PC-9 (cell line): ENCODE data around the gene PIGBOS1. TPM values are rescaled to one million over a fixed set of nuclear protein-coding genes. Genes with fewer than 3 reads are reported as not detected.
A peak's percentile ranks its signal among the peaks of the same experiment; 100 is the strongest.
"Not testable (repeated sequence)": the region's sequence is repeated elsewhere in the genome, so short reads cannot be mapped to it uniquely, and the experiment has no call there.

Source experiments
- BruUV-seq: library from RNA; stranded (reverse); fragments of 400-500 nt; replicated peaks from 2 replicates; lab custom pipeline; 2021; lab: Mats Ljungman, UMichigan
- CTCF ChIA-PET: fragments of 300-600 bp; sonication (Branson Sonifier 250); formaldehyde crosslinking; loops from one replicate; lab custom pipeline; 2022; ENCODE audit warnings: antibody characterized with exemption; lab: Charles Lee
- POLR2A ChIA-PET: fragments of 300-600 bp; sonication (Branson Sonifier 250); formaldehyde crosslinking; loops from one replicate; lab custom pipeline; 2022; ENCODE audit warnings: antibody characterized with exemption; ENCODE audit not compliant: unreplicated experiment; lab: Charles Lee
- DNase-seq, 2 experiments: peaks; one replicate each; pipeline versions ENCODE4 v3.0.0 to v3.0.0-alpha.2; 2015 to 2022; ENCODE audit warnings: mixed read lengths in 1 of 2
- H2AFZ ChIP-seq: fragments of 200-600 bp; sonication (generic); 2 replicates; pipeline ENCODE4 v1.8.1; 2017; ENCODE audit warnings: antibody characterized with exemption
- H3F3A ChIP-seq: fragments of 200-600 bp; sonication (generic); 2 replicates; pipeline ENCODE4 v1.8.1; 2017; ENCODE audit warnings: antibody characterized with exemption, mild to moderate bottlenecking, low read depth; ENCODE audit not compliant: insufficient read depth
- H3K27ac ChIP-seq: fragments of 200-600 bp; sonication (generic); 2 replicates; pipeline ENCODE4 v1.6.1; 2016; ENCODE audit warnings: mixed run types
- H3K27me3 ChIP-seq: fragments of 200-600 bp; sonication (generic); 2 replicates; pipeline ENCODE4 v1.6.1; 2016; ENCODE audit warnings: low read depth, mixed run types; ENCODE audit not compliant: insufficient read depth
- H3K36me3 ChIP-seq: fragments of 200-600 bp; sonication (generic); 2 replicates; pipeline ENCODE4 v1.6.1; 2016; ENCODE audit warnings: low read depth, mixed run types
- H3K4me1 ChIP-seq: fragments of 200-600 bp; sonication (generic); replicated peaks from 2 replicates; pipeline ENCODE4 v1.6.1; 2016; ENCODE audit warnings: mixed run types; ENCODE audit not compliant: insufficient read depth
- H3K4me2 ChIP-seq: fragments of 200-600 bp; sonication (generic); 2 replicates; pipeline ENCODE4 v1.6.1; 2017; ENCODE audit warnings: mixed run types
- H3K4me3 ChIP-seq: fragments of 200-600 bp; sonication (generic); 2 replicates; pipeline ENCODE4 v1.6.1; 2016; ENCODE audit warnings: mixed run types
- H3K79me2 ChIP-seq: fragments of 200-600 bp; sonication (generic); 2 replicates; pipeline ENCODE4 v1.6.1; 2017; ENCODE audit warnings: low read depth, mixed run types
- H3K9me2 ChIP-seq: fragments of 200-600 bp; sonication (generic); 2 replicates; pipeline ENCODE4 v1.8.1; 2017; ENCODE audit warnings: mild to moderate bottlenecking; ENCODE audit not compliant: insufficient read depth
- H3K9me3 ChIP-seq: fragments of 200-600 bp; sonication (generic); 2 replicates; pipeline ENCODE4 v1.8.1; 2016; ENCODE audit warnings: low read depth; ENCODE audit not compliant: insufficient read depth
- H4K20me1 ChIP-seq: fragments of 200-600 bp; sonication (generic); 2 replicates; pipeline ENCODE4 v1.8.1; 2017; ENCODE audit not compliant: insufficient read depth
- EZH2 ChIP-seq: fragments of 200-600 bp; sonication (generic); IDR thresholded peaks from 2 replicates; pipeline ENCODE4 v1.8.0; 2017; ENCODE audit warnings: antibody characterized with exemption, low read depth
- intact Hi-C: fragments of 100-400 bp; cut with micrococcal nuclease; formaldehyde crosslinking; loops from one replicate; pipeline ENCODE4 v1.10.0; 2022; ENCODE audit not compliant: unreplicated experiment
- total RNA-seq: library from RNA; stranded (reverse); gene quantifications from 2 replicates; pipeline ENCODE4 v1.2.3, GENCODE V29; 2021
- TF ChIP-seq, protein P1 (sequence below): fragments of 200-600 bp; sonication (generic); conservative IDR thresholded peaks from 2 replicates; pipeline ENCODE4 v1.6.1; 2017; ENCODE audit warnings: mixed run types, antibody characterized with exemption, mild to moderate bottlenecking, moderate library complexity

The PIGBOS1 gene
- total RNA-seq, 1 experiment from 2014 or later = 9.9 TPM

DNA sequence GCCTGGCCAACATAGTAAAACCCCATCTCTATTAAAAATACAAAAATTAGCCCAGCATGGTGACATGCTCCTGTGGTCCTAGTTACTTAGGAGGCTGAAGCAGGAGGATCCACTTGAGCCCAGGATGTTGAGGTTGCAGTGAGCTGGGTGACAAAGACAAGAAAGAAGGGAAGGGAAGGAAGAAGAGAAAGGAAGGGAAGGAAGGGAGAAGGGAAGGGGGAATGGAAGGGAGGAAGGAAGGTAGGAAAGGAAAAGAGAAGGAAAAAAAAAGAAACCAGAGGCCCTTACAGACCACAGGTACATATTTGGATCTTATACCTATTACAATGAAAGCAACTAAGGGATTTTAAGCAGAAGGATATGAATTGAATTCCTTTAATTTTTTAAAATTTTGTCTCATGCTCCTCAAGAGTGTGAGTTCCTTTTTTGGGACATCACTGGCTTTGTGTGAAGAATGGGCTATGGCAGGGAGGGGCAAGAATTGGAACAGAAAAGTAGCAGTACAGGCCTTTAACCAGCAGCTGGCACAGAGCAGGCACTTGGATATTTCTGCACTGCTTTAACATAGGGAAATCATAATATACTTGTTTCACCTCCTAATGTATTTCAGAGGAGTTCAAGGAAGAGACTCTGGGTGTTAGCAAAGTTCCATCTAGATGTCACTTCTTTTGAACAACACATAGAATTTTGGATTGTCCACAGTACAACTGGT, 37.2 kb downstream of the PIGBOS1 start:
- no TSS peak for BruUV-seq
- H3K79me2 ChIP-seq = no peaks in the 10 kb centered on the region
- intact Hi-C loops = no loop called here

GRCh38 chr15:55280589-55280988, 38.3 kb downstream of the PIGBOS1 start:
- H2AFZ ChIP-seq, H3K9me3 ChIP-seq, H3K27ac ChIP-seq, POLR2A ChIA-PET, H4K20me1 ChIP-seq, H3K9me2 ChIP-seq, H3K4me2 ChIP-seq, intact Hi-C loops, BruUV-seq, H3K36me3 ChIP-seq, H3K79me2 ChIP-seq, H3K27me3 ChIP-seq, DNase-seq, H3K4me3 ChIP-seq: not testable (repeated sequence)
- Histone ChIP-seq H3F3A (peaks cover 31% of the 10 kb centered on the region), H3K4me1 (peaks cover 36% of the 10 kb centered on the region)
- CTCF ChIA-PET = interaction anchor here (0.7 kb wide), 1 partner anchor 62 kb away, joined by 8 read pairs; no protein-coding TSS in a partner anchor

More for the DNA sequence above, 37.2 kb downstream of the PIGBOS1 start:
- H3K4me1 ChIP-seq = peaks cover 36% of the 10 kb centered on the region
- peaks cover 31% of the 10 kb centered on the region for H3F3A ChIP-seq
- ChIA-PET POLR2A (no interaction called here), CTCF (interaction anchor here (0.6 kb wide), 1 partner anchor 127 kb away, joined by 4 read pairs; the partner anchor contains the start of genes CCPG1 and PIERCE2)
- peak overlapping the region; percentile 64 for H3K4me2 ChIP-seq
- no peaks in the 10 kb centered on the region for H3K36me3 ChIP-seq
- H3K9me3 ChIP-seq = no peaks in the 10 kb centered on the region
- no peaks in the 10 kb centered on the region for H3K9me2 ChIP-seq
- no peaks in the 10 kb centered on the region for H3K27me3 ChIP-seq
- no peak for DNase-seq
- TF ChIP-seq, protein P1, sequence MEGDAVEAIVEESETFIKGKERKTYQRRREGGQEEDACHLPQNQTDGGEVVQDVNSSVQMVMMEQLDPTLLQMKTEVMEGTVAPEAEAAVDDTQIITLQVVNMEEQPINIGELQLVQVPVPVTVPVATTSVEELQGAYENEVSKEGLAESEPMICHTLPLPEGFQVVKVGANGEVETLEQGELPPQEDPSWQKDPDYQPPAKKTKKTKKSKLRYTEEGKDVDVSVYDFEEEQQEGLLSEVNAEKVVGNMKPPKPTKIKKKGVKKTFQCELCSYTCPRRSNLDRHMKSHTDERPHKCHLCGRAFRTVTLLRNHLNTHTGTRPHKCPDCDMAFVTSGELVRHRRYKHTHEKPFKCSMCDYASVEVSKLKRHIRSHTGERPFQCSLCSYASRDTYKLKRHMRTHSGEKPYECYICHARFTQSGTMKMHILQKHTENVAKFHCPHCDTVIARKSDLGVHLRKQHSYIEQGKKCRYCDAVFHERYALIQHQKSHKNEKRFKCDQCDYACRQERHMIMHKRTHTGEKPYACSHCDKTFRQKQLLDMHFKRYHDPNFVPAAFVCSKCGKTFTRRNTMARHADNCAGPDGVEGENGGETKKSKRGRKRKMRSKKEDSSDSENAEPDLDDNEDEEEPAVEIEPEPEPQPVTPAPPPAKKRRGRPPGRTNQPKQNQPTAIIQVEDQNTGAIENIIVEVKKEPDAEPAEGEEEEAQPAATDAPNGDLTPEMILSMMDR = no peak
- TF ChIP-seq EZH2 = no peak
- no peaks in the 10 kb centered on the region for H4K20me1 ChIP-seq
- no peak overlapping the region for H2AFZ ChIP-seq
- H3K4me3 ChIP-seq = no peak overlapping the region
- H3K27ac ChIP-seq = peak overlapping the region; percentile 71

DNA sequence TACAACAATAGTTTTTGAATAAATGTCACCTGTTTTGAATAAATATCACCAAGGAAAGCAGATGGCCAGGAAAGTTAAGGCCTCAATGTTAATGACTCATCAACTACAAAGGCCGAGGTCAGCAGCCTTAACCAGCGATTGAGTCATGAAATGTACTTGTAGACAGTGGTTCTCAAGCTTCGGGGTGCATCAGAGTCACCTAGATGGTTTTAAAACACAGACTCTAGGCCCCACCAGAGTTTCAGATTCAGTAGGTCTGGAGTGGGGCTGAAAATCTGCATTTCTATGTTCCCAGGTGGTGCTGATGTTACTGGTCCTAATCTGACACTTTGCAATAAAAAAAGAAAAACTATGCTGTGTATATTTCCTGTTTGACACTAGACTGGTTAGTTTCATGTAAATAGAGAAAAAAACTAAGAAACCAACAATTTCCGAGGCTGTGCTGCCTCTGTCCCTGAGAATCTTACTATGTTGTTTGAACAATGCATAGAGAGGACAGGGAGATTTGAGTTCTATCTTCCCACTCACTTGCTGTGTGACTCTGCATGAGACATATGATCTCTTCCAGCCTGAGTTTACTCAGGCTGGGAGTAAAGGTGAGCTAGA, 39.1 kb downstream of the PIGBOS1 start:
- peaks cover 36% of the 10 kb centered on the region for H3K4me1 ChIP-seq
- no peaks in the 10 kb centered on the region for H3K9me2 ChIP-seq
- no peaks in the 10 kb centered on the region for H3K36me3 ChIP-seq
- no peaks in the 10 kb centered on the region for H3K9me3 ChIP-seq
- peak; percentile 30 to 81 for DNase-seq
- H3K27ac ChIP-seq = peak overlapping the region; percentile 82
- H3K79me2 ChIP-seq = no peaks in the 10 kb centered on the region
- CTCF ChIA-PET = interaction anchor here (0.5 kb wide), 1 partner anchor 591 kb away, joined by 4 read pairs; no protein-coding TSS in a partner anchor
- H3K27me3 ChIP-seq = no peaks in the 10 kb centered on the region
- BruUV-seq = no TSS peak
- H2AFZ ChIP-seq = 0 out of 2 replicates have a peak overlapping the region, but pooled peaks have one; percentile 37
- no peak overlapping the region for H3K4me3 ChIP-seq
- intact Hi-C loops = no loop called here
- peak overlapping the region; percentile 50 for H3K4me2 ChIP-seq
- peaks cover 31% of the 10 kb centered on the region for H3F3A ChIP-seq
- TF ChIP-seq, protein P1 = no peak
- TF ChIP-seq EZH2 = no peak
- no peaks in the 10 kb centered on the region for H4K20me1 ChIP-seq
- POLR2A ChIA-PET = no interaction called here
